ENCODE data around the gene GAPDHS.
A peak's percentile ranks its signal among the peaks of the same experiment; 100 is the strongest.

GAPDHS gene

GRCh38 chr19:35540356-35540927, 7.2 kb downstream of the GAPDHS start:
- no peak for DNase-seq

- no peak for DNase-seq
These were observed 9.0 kb downstream of the GAPDHS start for GRCh38 chr19:35542209-35542608.

DNA sequence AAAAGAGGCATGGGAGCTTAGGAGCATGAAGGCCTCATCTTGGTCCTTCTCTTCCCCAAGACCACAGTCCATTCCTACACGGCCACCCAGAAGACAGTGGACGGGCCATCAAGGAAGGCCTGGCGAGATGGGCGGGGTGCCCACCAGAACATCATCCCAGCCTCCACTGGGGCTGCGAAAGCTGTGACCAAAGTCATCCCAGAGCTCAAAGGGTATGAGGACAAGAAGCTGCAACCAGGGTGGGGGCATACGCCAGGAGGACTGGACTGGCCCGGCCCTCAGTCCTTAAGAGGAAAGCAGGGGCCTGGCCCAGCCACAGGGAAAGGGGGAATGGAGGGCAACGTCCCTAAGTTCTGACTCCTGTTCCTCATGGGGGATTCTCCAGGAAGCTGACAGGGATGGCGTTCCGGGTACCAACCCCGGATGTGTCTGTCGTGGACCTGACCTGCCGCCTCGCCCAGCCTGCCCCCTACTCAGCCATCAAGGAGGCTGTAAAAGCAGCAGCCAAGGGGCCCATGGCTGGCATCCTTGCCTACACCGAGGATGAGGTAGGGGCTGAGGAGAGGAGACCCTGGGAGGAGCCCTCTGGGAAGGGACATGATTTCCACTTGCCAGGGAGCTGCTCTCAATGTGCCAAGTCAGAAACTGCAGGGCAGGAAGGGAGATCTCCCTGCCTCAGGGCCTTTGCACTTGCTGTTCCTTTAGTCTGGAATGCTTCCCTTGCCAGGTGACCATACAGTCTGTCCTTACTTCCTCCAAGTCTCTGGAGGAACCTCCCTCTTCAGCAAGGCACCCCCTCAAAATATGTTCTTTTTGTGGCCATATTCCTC, 10.2 kb downstream of the GAPDHS start:
- no peak for DNase-seq

DNA sequence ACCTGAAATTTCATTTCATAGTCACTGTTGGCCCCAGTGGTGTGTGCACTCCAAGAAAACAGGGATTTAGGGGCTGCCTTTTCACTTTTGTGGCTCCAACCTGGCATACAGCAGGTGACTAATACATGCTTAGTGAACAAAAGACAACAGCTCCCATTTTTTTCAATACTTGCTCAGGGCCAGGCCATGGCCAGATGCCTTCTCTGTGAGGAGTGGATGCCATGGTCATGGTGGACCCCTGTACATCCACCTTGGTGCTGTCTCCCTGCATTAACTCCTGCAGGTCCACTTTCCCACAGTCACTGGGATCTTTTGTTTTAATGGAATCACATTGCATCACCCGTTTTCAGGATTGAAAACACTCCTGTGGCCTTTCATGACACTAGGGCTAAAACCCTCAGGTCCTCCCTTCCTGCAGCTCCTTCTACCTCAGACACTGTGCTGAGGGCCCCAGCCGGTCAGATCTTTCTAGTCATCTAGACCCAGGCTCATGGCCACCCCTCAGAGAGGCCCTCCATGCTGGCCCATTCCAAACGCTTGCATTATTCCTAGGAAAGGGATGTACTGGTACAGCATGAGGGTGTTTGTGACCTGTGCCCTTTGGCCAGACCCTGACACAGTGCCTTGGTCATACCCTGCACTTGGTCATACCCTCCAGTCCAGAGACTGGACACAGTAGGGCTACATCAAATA, 11.0 kb downstream of the GAPDHS start:
- no peak for DNase-seq

- peak; percentile 82 to 92 for DNase-seq
These were observed 12.0 kb downstream of the GAPDHS start, which contains the start of gene TMEM147 for GRCh38 chr19:35545001-35545854. TSS of gene TMEM147 (plus strand) at chr19:35545626. CDS start at chr19:35545740, 114 bp downstream.

GRCh38 chr19:35545855-35546381, 12.7 kb downstream of the GAPDHS start:
- DNase-seq = peak; percentile 69 to 81

- no peak for DNase-seq
These were observed 13.3 kb downstream of the GAPDHS start for GRCh38 chr19:35546532-35546931.

DNA sequence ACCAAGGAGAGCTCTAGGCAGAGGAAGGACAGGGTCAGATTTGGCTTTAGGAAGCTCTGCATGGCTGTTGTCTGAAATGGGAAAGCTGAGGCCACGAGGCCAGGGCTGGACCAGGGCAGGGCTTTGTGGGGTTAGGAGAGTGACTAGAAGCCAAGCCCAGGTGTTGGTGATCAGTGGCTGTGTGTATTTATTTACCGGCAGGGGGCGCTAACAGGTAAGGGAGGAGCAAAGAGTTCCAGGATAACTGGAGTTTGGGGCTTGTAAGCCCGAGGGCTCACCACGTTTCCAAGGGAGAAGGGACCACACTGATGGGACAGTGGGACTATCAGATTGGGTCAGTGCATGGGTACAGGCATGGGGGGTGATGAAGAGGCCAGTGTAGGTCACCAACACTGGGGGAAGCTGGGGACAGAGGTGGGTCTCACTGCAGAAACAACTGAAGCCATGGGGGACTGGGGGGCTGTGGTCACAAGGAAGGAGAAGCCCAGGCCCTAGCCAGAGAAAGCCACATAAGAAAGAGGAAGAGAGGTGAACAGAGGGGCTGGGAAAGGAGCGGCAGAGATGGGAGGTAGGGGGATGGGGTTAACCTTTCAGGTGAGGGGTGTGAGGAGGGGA, 16.0 kb downstream of the GAPDHS start:
- peak; percentile 51 to 60 for DNase-seq

GRCh38 chr19:35549879-35550523, 16.7 kb downstream of the GAPDHS start:
- DNase-seq = no peak

GRCh38 chr19:35551091-35551810, 18.0 kb downstream of the GAPDHS start:
- no peak for DNase-seq

GRCh38 chr19:35552534-35553384, 19.5 kb downstream of the GAPDHS start:
- no peak for DNase-seq

DNA sequence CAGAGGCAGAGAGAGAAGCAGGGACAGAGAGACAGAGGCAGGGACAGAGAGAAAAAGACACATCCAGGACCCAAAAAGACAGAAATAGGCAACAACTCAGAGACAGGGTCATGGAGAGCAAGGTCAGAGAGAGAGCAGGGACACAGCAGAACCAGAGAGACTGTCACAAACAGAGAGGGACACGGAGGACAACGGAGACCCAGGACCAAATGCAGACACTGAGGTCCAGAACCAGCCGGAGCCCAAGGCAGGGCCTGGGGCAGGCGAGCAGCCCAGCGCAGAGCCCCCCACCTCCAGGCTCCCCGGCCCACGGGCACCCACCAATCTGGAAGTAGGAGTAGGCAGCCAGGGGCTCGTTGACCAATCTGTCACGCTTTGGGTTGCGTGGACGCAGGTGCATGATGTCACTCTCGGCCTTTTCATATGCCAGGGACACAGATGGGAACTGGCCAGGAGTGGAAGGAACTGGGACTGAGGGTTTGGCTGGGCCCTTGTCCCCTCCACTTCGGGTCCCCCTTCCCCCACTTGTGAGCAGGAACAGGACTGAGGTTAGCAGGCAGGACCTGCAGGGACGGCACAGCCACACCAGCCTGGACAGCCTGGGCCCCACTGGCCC, 20.2 kb downstream of the GAPDHS start:
- DNase-seq = no peak

- DNase-seq = no peak
These were observed 20.8 kb downstream of the GAPDHS start for GRCh38 chr19:35554076-35554475.

DNA sequence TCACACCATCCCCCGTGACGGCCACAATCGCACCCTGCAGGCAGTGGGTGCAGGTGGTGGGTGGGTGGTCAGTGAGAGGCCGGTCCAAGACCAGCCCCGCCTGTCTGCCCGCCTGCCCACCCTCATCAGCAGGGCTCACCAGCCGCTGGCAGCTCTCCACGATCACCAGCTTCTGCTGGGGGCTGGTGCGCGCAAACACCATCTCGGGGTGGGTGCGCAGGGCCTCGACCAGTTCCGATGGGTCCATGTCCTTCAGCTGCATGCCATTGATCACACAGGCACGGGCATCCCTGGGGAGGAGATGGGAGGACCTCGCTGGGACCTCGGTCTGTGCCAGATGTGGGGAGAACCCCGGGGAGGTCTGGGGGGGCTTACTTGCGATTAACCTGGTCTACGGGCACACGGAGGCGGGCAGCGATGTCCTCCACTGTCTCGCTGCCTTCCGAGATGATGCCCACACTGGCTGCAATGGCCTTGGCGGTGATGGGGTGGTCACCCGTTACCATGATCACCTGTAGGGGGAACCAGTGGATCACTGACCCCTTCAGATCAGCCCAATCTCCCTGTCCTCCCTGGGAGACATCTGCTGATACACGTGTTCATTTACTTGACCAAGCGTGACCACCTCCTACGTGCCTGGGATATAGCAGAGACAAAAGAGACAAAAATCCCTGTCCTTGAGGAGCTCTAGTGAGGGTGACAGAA, 22.2 kb downstream of the GAPDHS start:
- DNase-seq = no peak

- no peak for DNase-seq
These were observed 22.9 kb downstream of the GAPDHS start for GRCh38 chr19:35556025-35556590.

GRCh38 chr19:35556846-35557538, 23.7 kb downstream of the GAPDHS start:
- DNase-seq = no peak

DNA sequence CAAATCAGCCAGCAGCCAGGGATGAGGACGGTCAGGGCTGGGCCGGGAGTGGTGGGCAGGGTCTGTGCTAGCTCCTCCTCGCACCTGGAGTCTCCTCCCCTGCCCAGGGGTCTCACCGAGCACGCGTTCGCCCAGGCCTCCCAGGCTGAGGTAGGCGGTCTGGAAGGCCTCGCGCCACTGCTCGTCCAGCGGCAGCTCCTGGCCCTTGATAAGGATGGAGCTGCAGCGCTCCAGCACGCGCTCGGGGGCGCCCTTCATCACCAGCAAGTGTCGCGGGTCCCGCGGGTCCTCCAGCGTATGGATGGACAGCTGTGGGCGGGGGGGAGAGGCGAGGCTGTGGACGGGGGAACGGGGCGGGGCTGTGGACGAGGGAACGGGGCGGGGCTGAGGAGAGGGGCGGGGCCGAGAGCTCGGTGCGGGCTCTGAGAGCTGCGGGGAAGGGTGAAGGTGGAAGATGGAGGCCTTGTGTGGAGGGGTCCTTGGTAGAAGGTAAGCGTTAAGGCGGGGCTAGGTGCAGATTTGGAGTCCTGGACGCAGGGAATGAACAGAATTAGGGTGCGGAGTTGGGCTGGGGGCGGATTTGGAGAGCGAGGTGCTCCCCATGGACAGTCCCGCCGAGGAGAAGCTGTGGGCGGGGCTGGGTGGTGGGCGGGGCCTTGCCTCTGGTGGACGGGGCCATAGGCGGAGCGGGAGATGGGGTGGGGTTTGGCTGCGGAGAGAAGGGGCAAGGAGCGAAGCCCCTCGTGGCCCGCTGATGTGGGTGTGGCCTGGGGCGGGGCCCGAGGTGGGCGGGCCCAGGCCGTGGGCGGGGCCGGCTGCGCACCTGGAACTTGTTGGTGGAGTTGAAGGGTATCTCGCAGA, 24.5 kb downstream of the GAPDHS start:
- DNase-seq = peak; percentile 55 to 75

All from stimulated activated CD4-positive, alpha-beta T cell treated with anti-CD3 and anti-CD28 coated beads, Interleukin-2, amount 100 ng/mL, for 24 hours (primary cell).